ENCODE measurements around the gene AQP9.

The AQP9 gene

GRCh38 chr15:58217460-58217859 lies 79.3 kb downstream of the AQP9 start:
- in situ Hi-C loops (cut with MboI; ENCODE audit: low sequenced_read_pairs) = no loop called here

DNA sequence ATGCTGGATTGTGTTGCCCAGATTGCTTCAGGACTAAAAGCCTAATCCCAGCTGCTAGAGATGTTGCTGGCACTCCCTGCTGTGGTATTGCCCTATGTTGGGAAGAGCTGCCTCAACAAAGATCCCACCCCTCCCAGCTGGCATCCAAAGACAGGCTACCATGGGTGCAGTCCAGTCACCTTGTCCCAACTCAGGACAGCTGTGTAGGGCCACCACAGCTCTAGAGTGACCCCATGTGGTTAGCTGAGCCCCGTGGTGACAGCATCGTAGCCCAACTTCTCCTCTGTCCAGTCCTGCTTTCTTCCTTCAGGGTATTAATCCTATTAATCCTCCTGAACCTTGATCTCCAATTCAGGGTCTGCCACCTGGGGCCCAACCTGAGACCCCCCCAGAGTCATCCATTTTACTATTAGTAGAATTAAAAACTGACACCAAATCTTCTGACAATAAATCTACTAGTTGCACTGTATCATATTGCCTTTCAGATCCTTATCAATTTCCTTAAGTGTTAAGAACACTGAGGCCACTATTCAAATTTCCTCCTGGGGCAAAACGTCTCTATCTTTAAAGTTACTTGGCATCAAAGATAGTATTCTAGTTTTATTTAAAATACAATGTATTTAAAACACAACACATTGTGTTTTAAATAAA lies 83.5 kb downstream of the AQP9 start:
- in situ Hi-C loops (cut with MboI; ENCODE audit: low sequenced_read_pairs) = no loop called here

DNA sequence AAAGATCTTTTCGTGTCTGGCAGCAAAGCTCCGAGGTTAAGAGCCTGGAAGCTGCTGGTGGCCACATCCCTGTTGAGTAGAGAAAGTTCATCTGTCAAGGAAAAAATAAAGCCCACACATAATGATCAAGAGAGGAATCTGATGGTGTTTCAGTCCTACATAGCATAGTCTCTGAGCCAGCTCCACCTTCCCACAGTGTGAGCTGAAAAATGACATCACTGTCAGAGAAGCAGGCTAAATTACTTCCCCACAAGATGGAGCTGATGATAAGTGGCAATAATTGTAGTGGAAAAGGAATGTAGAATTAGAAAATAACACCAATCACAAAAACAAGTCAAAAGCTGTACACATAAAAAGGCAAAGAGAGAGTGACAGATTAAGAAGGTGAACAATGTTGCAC lies 84.5 kb downstream of the AQP9 start:
- in situ Hi-C loops (cut with MboI; ENCODE audit: low sequenced_read_pairs) = no loop called here

GRCh38 chr15:58223432-58223831 lies 85.3 kb downstream of the AQP9 start:
- in situ Hi-C loops (cut with MboI; ENCODE audit: low sequenced_read_pairs) = no loop called here

DNA sequence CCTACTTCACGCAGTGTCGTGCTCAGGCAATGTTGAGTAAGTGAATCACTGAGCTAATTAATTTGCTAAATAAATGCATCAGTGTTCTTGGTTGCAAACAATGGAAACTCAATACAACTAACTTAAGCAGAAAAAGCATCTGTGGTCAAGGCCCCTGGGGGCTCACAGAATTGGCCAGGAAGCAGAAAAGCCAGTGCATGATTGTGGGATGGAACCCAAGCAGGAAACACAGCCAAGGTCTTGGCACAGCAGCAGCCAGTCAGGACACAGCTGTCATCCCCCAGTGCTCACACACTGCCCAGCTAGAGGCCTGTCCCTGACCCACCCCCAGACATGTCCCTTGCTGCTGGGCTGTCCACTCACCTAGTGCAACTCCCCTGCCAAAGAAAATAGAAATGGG lies 85.9 kb downstream of the AQP9 start:
- in situ Hi-C loops (cut with MboI; ENCODE audit: low sequenced_read_pairs) = no loop called here

DNA sequence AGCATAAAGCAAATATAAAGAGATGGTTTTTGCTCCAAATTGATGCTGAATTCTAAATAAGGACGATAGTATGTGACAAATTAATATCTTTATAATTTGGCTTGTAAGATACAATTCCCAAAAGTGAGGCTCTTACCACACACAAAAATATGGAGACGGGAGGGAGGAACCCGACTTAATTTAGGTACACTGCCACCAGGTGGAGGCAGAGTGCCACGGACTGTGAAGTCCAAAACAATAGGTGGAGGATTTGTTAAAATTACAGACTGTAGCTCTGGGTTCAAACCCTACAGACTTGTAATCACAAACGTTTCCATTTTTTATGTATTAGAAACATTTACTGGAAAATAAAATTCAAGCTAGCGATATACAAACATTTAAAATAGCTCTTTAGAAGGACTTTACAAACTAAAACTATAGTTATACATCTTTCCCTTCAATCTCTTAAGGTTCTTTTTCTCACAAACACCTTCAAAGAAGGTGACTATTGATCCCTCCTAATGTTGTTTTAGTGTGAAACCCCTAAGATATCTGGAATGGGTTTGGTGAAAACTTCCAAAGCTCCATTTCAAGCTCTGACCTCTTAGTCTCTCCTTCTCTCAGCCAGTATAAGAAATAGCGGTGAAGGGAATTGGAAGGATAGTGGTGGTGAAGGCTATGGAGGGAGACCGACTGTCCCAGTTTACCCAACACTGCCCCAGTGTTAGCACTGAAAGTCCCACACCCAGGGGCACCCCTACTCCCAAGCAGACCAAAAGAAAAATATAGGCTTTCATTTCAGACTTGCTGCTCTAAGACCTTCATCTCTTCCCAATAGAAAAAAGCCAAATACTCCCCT lies 89.7 kb downstream of the AQP9 start:
- in situ Hi-C loops (cut with MboI; ENCODE audit: low sequenced_read_pairs) = loop anchor here (25.0 kb wide), 2 partner anchors 909 to 1259 kb away; no protein-coding TSS in a partner anchor

GRCh38 chr15:58228718-58229117 lies 90.5 kb downstream of the AQP9 start:
- in situ Hi-C loops (cut with MboI; ENCODE audit: low sequenced_read_pairs) = loop anchor here (25.0 kb wide), 2 partner anchors 909 to 1259 kb away; no protein-coding TSS in a partner anchor

GRCh38 chr15:58229297-58229768 lies 91.2 kb downstream of the AQP9 start:
- in situ Hi-C loops (cut with MboI; ENCODE audit: low sequenced_read_pairs) = loop anchor here (25.0 kb wide), 2 partner anchors 908 to 1258 kb away; no protein-coding TSS in a partner anchor

- in situ Hi-C loops (cut with MboI; ENCODE audit: low sequenced_read_pairs) = loop anchor here (25.0 kb wide), 2 partner anchors 905 to 1255 kb away; no protein-coding TSS in a partner anchor
These were observed 94.3 kb downstream of the AQP9 start for GRCh38 chr15:58232281-58233065.

GRCh38 chr15:58233341-58233740 lies 95.2 kb downstream of the AQP9 start:
- in situ Hi-C loops (cut with MboI; ENCODE audit: low sequenced_read_pairs) = loop anchor here (25.0 kb wide), 2 partner anchors 904 to 1254 kb away; no protein-coding TSS in a partner anchor

Measured in HL-60/S4 (cell line).